Fibroblast of lung (primary cell): ENCODE measurements around the gene PRDX6.

Experiments
- EZH2 ChIP-seq: IDR thresholded peaks from 2 replicates; pipeline ENCODE4 v1.5.1; 2012; ENCODE audit warnings: low read length, control low read depth, mild to moderate bottlenecking; ENCODE audit errors: missing control alignments
- TF ChIP-seq, protein P1 (sequence below), 2 donors: IDR thresholded peaks in 1 of 2; conservative IDR thresholded peaks in 1 of 2; 1 replicate in 1 of 2; 2 replicates in 1 of 2; pipeline ENCODE4 v1.5.1; 2011 to 2012; ENCODE audit warnings: low read length in 2 of 2, control low read depth in 1 of 2, inconsistent platforms in 1 of 2, low read depth in 1 of 2, mild to moderate bottlenecking in 1 of 2

DNA sequence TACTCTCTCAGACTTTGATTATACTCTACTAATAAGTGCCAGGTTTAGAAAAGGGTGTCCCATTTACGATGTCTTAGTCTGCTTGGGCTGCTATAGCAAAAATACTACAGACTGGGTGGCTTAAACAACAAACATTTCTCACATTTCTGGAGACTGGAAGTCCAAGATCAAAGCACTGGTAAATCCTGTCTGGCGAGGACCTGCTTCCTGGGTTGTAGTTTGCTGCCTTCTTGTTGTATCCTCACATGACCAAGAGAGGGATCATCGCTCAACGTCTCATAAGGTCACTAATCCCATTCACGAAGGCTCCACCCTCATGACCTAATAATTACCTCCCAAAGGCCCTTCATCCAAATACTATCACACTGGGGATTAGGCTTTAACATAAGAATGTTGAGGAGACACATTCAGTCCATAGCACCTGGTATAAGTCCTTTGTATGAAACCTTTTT, 12.0 kb downstream of the PRDX6 start:
- TF ChIP-seq, protein P1, sequence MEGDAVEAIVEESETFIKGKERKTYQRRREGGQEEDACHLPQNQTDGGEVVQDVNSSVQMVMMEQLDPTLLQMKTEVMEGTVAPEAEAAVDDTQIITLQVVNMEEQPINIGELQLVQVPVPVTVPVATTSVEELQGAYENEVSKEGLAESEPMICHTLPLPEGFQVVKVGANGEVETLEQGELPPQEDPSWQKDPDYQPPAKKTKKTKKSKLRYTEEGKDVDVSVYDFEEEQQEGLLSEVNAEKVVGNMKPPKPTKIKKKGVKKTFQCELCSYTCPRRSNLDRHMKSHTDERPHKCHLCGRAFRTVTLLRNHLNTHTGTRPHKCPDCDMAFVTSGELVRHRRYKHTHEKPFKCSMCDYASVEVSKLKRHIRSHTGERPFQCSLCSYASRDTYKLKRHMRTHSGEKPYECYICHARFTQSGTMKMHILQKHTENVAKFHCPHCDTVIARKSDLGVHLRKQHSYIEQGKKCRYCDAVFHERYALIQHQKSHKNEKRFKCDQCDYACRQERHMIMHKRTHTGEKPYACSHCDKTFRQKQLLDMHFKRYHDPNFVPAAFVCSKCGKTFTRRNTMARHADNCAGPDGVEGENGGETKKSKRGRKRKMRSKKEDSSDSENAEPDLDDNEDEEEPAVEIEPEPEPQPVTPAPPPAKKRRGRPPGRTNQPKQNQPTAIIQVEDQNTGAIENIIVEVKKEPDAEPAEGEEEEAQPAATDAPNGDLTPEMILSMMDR (conservative IDR thresholded peaks at IDR 0.05 in 1 of 2, IDR thresholded peaks at IDR 0.05 in 1 of 2; ENCODE audit: low read depth in 1 of 2, low read length in 2 of 2), result no peak
- no peak for TF ChIP-seq EZH2
